Stomach (tissue), 4 donors: ENCODE measurements around the gene BCAS3.

ENCODE experiments used
- EP300 ChIP-seq: sonication (generic); formaldehyde crosslinking; IDR thresholded peaks from one replicate; pipeline ENCODE4 v1.6.1; 2017; ENCODE audit warnings: antibody characterized with exemption
- POLR2A ChIP-seq, 4 donors: fragments of 450-650 bp; IDR thresholded peaks; one replicate each; pipeline ENCODE4 v1.6.1; 2016; ENCODE audit warnings: antibody characterized with exemption in 4 of 4, control low read depth in 2 of 4, mild to moderate bottlenecking in 1 of 4, moderate library complexity in 1 of 4
- POLR2AphosphoS5 ChIP-seq, 3 donors: sonication (generic); formaldehyde crosslinking; IDR thresholded peaks; one replicate each; pipeline ENCODE4 v1.6.1; 2016; ENCODE audit warnings: antibody characterized with exemption in 3 of 3
- TF ChIP-seq, protein P1 (sequence below), 7 experiments: fragments of 450-650 bp in 4 of 7; fragments of 200-600 bp in 3 of 7; sonication (generic) in 3 of 7; IDR thresholded peaks; one replicate each; pipeline ENCODE4 v1.5.1; 2016 to 2019; ENCODE audit warnings: antibody characterized with exemption in 7 of 7, control low read depth in 2 of 7, mild to moderate bottlenecking in 1 of 7

DNA sequence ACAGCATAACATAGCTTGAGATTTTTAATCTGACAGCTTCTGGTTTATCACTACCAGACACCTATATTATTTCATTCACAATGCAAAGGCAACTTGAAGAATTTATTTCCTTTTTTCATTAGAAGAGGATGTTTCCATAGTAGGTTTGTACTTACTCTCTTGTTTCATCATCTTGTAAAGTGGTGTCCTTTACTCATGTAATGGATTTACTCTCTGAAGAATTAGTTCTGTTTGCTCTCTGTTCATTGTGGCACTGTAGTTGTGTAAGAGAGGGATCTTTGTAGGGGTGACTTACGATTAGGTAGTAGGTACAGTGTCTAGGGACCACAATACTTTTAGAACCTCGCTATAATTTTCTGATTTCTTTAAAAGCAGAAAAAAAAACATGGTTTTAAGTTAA is 256.1 kb downstream of the BCAS3 start:
- TF ChIP-seq, protein P1, sequence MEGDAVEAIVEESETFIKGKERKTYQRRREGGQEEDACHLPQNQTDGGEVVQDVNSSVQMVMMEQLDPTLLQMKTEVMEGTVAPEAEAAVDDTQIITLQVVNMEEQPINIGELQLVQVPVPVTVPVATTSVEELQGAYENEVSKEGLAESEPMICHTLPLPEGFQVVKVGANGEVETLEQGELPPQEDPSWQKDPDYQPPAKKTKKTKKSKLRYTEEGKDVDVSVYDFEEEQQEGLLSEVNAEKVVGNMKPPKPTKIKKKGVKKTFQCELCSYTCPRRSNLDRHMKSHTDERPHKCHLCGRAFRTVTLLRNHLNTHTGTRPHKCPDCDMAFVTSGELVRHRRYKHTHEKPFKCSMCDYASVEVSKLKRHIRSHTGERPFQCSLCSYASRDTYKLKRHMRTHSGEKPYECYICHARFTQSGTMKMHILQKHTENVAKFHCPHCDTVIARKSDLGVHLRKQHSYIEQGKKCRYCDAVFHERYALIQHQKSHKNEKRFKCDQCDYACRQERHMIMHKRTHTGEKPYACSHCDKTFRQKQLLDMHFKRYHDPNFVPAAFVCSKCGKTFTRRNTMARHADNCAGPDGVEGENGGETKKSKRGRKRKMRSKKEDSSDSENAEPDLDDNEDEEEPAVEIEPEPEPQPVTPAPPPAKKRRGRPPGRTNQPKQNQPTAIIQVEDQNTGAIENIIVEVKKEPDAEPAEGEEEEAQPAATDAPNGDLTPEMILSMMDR (IDR thresholded peaks at IDR 0.05): no peak
- TF ChIP-seq POLR2AphosphoS5 (IDR thresholded peaks at IDR 0.05) (no peak), POLR2A (IDR thresholded peaks at IDR 0.05) (no peak), EP300 (no peak)
